G401 (cell line): ENCODE data around the gene FBXW2. TPM values are rescaled to one million over a fixed set of nuclear protein-coding genes. Genes with fewer than 3 reads are reported as not detected.

ENCODE experiments used
- total RNA-seq: library from RNA; depleted of rRNA; stranded (reverse); fragments of >200 nt; shearing (Covaris generic); gene quantifications from 2 replicates; pipeline ENCODE4 v1.2.3, GENCODE V29; 2014; rRNA removed

FBXW2 gene
- total RNA-seq, 1 experiment from 2014 or later, result 19.1 TPM

Other genes starting within 250 kb of the FBXW2 start
- gene CDK5RAP2, start 213.2 kb downstream of the FBXW2 start, total RNA-seq, result 27.9 and 54.8 TPM in 2 replicates
- gene MEGF9, start 78.9 kb downstream of the FBXW2 start, total RNA-seq, result 4.2 and 7.5 TPM in 2 replicates
- gene PSMD5, start 49.5 kb upstream of the FBXW2 start, total RNA-seq, result 21.5 and 27.9 TPM in 2 replicates
- gene PHF19, start 83.8 kb upstream of the FBXW2 start, total RNA-seq, result 60.2 and 66.5 TPM in 2 replicates
- gene TRAF1, start 133.4 kb upstream of the FBXW2 start, total RNA-seq, result 0.49 and 0.85 TPM in 2 replicates